ENCODE data around the gene ZC2HC1C. TPM values are rescaled to one million over a fixed set of nuclear protein-coding genes. Genes with fewer than 3 reads are reported as not detected.

Gene ZC2HC1C
- total RNA-seq, 1 experiment from 2014 or later: 1.4 TPM

DNA sequence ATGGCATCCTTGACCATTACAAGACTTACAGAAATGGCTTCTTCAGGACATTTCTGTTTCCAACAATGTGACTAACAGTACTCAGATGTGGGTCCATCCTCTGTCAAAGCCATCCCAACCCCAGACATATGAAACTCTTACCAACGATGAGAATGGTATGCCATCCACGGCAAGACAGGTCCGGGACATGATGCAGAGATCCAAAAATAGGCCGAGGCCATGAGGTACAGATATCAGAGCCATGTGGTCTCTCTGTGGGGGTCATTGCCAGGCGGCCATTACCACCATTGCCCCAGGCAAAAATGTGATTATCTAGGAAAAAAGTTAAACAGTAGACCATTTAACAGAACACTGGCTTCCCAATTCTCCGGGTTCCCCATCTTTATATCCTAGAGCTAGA lies 27.5 kb downstream of the ZC2HC1C start:
- Histone ChIP-seq H3K23ac (ENCODE audit: insufficient read length, low read depth, low read length) (no peak overlapping the region), H3K9ac (ENCODE audit: extremely low read depth, insufficient read length, low read length) (no peak overlapping the region)

More for the DNA sequence above, 27.5 kb downstream of the ZC2HC1C start:
- Histone ChIP-seq H3K79me1 (ENCODE audit: insufficient read depth, low read depth, low read length, poor library complexity, severe bottlenecking) (no peaks in the 10 kb centered on the region), H2BK12ac (ENCODE audit: insufficient read length, low read depth, low read length) (no peak overlapping the region), H3K79me2 (ENCODE audit: insufficient read depth, low read length) (no peaks in the 10 kb centered on the region), H3K27me3 (ENCODE audit: insufficient read depth, low read length) (no peaks in the 10 kb centered on the region), H4K8ac (replicated peaks; ENCODE audit: insufficient read length, low read depth, low read length) (no peak overlapping the region), H2BK20ac (ENCODE audit: low read depth, low read length, poor library complexity, severe bottlenecking) (no peak overlapping the region), H3K18ac (ENCODE audit: insufficient read length, low read depth, low read length) (no peak overlapping the region), H3K14ac (ENCODE audit: insufficient read depth, low read length) (no peak overlapping the region), H4K91ac (ENCODE audit: insufficient read length, low read depth, low read length) (no peak overlapping the region), H3T11ph (ENCODE audit: low read length) (no peak overlapping the region), H2AK5ac (ENCODE audit: insufficient read length, low read length) (no peak overlapping the region), H2BK120ac (ENCODE audit: low read depth, low read length, poor library complexity, severe bottlenecking) (no peak overlapping the region), H3K4me1 (ENCODE audit: insufficient read depth, low read length) (no peaks in the 10 kb centered on the region), H3K27ac (ENCODE audit: insufficient read length, low read depth, low read length) (no peak overlapping the region), H3K9me3 (ENCODE audit: control insufficient read depth, low read depth, low read length) (no peaks in the 10 kb centered on the region), H2BK15ac (ENCODE audit: low read depth, low read length) (no peak overlapping the region), H3K4ac (ENCODE audit: low read depth, low read length) (no peak overlapping the region), H2BK5ac (ENCODE audit: insufficient read length, low read length) (no peak overlapping the region), H3K56ac (ENCODE audit: insufficient read length, low read depth, low read length) (no peak overlapping the region), H4K20me1 (ENCODE audit: control insufficient read depth, insufficient read depth, insufficient read length) (no peaks in the 10 kb centered on the region), H3K4me2 (ENCODE audit: insufficient read depth, insufficient read length, low read length) (no peak overlapping the region), H2AFZ (ENCODE audit: low read length) (no peak overlapping the region), H4K5ac (ENCODE audit: insufficient read length, low read depth, low read length) (no peak overlapping the region), H3K23me2 (ENCODE audit: insufficient read length, low read depth, low read length, poor library complexity, severe bottlenecking) (no peaks in the 10 kb centered on the region)
- H3K36me3 Mint-ChIP-seq (ENCODE audit: insufficient read depth in 1 of 3, low read depth in 3 of 3): peaks cover 18 to 68% (median 62%) of the 10 kb centered on the region in 3 experiments; a peak in 6 of 7 replicates
- no peak for DNase-seq
- WGBS (ENCODE audit: extremely low coverage, insufficient read length, low lambda C conversion rate): no CpG with 5 or more reads among the region's 6 CpGs
- H3K4me3 Mint-ChIP-seq: no peak overlapping the region
- no peaks in the 10 kb centered on the region for H3K9me3 Mint-ChIP-seq
- no peaks in the 10 kb centered on the region for H3K27me3 Mint-ChIP-seq (ENCODE audit: low read depth)
- peaks cover 7 to 8% of the 10 kb centered on the region in 2 experiments for H3K4me1 Mint-ChIP-seq
- H3K27ac Mint-ChIP-seq: no peak overlapping the region
- TF ChIP-seq, protein P1, sequence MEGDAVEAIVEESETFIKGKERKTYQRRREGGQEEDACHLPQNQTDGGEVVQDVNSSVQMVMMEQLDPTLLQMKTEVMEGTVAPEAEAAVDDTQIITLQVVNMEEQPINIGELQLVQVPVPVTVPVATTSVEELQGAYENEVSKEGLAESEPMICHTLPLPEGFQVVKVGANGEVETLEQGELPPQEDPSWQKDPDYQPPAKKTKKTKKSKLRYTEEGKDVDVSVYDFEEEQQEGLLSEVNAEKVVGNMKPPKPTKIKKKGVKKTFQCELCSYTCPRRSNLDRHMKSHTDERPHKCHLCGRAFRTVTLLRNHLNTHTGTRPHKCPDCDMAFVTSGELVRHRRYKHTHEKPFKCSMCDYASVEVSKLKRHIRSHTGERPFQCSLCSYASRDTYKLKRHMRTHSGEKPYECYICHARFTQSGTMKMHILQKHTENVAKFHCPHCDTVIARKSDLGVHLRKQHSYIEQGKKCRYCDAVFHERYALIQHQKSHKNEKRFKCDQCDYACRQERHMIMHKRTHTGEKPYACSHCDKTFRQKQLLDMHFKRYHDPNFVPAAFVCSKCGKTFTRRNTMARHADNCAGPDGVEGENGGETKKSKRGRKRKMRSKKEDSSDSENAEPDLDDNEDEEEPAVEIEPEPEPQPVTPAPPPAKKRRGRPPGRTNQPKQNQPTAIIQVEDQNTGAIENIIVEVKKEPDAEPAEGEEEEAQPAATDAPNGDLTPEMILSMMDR (conservative IDR thresholded peaks at IDR 0.05): no peak
